Activated CD8-positive, alpha-beta memory T cell treated with anti-CD3 and anti-CD28 coated beads, Interleukin-2, amount 50 U/mL, for 48 hours (primary cell): ENCODE measurements around the gene NTN1.

ENCODE experiments used
- DNase-seq: peaks from one replicate; pipeline ENCODE4 v3.0.0-alpha.2; 2020

The NTN1 gene

DNA sequence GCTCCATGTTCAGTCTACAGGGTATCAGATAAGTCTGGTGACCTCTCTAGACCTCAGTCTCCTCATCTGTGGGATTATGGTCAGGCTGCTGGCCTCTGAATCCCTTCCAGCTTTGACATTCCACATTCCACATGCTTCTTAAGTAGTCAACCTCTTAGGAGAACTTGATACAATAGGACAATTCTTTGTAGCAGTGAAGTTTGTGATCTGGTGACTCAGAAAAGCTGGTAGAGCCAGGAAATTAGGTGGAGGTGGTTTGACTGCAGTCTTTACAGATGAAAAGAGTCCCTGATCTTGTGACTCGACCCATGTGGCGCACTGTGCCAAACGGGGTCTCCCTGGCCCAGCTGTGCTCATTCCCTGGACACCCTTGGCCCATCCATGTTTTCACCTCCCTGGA lies 147.8 kb downstream of the NTN1 start:
- no peak for DNase-seq

- DNase-seq, result no peak
Observed at GRCh38 chr17:9170336-9170735, 149.0 kb downstream of the NTN1 start.

DNA sequence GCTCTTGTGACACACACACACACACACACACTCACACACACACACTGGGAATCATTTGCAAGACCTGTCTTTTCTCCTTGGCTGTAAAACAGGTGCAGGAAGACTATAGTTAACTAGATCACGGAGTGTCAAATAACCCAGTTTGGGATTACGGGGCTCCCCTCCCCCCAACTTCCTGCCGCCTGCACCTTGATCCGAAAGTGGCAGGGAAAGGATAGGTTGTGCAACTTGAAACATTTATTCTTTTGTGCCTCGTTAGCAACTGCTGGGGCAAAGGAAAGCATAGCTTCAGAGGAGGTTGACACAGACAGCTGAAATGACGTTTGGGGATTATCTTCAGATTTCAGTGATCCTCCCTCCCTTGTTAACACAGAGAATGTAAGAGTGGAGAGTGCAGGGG lies 149.5 kb downstream of the NTN1 start:
- no peak for DNase-seq

DNA sequence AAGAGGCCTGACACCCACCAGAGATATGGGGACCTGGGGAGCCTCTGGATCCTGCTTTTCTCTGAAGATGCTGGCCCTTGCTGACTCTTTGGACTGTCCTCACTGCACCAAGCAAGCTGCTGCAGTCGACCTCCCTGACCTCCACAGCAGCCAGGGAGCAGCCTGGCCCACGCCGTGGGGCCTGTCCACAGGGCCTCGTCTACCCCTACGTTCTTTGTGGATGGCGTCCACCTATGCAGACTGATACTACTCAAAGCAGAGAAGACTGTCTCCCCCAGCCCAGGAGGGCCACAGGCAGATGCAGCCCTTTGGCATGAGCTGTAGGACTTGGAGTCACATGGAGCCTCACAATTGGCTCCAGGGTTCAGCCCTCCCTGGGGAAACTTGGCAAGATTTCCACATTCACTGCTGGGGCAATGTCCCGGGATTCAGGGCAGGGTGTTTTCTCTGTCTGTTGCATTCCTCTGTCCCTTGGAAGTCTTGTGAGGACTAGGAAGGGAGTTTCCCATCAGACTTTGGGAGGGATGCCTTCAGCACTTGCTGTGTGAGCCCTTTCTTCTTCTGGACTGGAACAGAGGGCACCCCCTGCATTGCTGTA lies 152.2 kb downstream of the NTN1 start:
- DNase-seq, result no peak

DNA sequence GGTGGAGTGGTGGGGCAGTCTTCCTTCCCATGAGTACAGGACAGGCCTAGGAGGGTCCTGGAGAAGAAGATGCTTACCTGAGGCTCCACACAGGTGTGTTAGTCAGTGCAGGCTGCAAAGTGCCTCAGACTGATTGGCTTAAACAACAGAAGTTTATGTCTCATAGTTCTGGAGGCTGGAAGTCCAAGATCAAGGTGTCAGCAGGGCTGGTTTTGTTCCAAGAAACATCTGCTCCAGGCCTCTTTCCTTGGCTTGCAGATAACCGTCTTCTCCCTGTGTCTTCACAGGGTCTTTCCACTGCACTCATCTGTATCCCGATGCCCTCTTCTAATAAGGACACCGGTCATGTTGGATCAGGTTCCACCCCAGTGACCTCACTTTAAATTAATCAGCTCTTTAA lies 153.0 kb downstream of the NTN1 start:
- DNase-seq, result no peak

- DNase-seq, result no peak
Observed at GRCh38 chr17:9174779-9175574, 153.7 kb downstream of the NTN1 start.

DNA sequence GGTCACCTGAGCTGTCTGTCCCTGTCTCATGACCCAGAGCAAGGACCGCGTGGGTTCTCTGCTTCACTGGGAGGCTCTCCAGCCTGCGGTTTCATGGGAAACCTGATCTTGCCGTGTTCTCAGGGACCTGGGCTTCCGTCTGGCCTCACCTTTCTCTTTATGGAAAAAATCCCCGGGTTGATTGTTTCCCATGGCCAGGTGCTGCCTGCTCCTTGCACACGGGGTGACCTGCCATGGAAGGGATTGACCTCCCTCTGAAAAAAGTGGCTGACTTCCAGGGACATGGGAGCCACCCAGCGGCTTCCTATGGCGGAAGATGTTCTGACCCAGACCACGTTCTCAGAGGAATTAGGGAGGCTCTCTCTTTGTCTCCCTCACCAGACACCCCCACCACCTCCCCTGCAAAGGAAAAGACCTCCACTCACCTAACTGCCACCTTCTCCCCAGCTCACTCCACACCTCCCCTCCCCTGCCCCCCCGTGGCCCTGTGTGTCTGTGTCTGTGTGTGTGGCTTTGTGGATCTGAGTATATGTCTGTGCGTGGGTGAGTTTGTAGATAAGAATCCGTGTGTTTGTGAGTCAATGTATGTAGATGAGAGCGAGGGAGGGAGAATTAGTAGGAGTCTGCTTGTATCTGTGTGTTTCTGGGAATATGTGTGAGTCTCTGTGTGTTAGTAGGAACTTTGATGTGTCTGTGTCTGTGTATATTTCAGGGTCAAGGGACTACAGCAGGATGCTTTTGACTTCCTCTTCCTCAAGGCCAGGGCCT lies 154.6 kb downstream of the NTN1 start:
- DNase-seq, result no peak

- no peak for DNase-seq
Observed at GRCh38 chr17:9177212-9177611, 155.9 kb downstream of the NTN1 start.

GRCh38 chr17:9178319-9178718 lies 157.0 kb downstream of the NTN1 start:
- DNase-seq, result no peak

DNA sequence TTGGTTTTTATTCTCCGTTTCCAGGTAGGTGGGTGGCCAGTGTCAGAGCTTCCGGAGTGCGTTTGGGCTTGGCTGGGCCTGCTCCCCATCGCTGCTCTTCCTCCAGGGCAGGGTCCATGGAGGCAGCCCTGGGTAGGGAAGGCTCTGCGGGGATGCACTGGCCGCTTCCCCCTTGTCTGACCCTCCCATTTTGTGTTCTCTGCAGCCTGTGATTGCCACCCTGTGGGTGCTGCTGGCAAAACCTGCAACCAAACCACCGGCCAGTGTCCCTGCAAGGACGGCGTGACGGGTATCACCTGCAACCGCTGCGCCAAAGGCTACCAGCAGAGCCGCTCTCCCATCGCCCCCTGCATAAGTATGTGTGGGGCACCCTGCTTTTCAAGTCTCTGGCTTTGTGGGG lies 158.3 kb downstream of the NTN1 start:
- no peak for DNase-seq

DNA sequence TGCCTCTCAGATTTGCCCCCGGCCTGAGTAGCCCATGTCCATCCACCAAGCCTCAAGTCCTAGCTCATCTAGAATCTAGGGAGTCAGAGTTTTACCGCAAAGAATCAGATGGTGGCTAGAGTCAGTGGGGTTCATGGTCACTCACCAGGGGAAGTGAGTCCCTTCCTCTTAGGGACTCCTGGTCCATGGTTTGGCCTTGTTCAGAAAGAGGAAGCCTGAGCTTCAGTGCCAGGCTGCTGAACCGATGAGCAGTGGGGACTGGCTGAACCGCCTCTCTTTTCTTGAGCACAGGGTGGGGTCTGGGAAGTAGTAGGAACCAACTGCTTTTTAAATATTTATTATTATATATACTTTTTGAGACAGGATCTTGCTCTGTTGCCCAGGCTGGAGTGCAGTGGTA lies 160.3 kb downstream of the NTN1 start:
- DNase-seq, result no peak

DNA sequence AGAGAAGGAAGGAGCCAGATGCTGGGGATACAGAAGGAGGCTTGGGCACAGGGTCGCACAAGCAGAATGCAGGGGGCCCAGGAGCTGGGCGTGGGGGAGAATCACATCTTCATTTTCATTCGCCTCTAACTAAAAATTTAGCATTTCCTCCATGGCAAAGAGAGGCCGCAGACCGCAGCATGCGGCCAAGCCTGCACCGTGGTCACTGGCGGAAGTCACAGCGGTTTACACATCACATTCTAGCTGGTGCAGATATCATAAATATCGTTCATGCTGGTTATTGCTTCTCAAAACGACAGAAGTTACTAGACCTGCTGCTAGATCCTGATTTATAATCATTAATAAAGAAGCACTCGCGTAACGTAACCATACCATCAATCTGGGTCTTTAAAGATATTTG lies 162.0 kb downstream of the NTN1 start:
- no peak for DNase-seq

GRCh38 chr17:9185142-9185541 lies 163.8 kb downstream of the NTN1 start:
- DNase-seq, result no peak

- no peak for DNase-seq
Observed at GRCh38 chr17:9185688-9186284, 164.5 kb downstream of the NTN1 start.

- no peak for DNase-seq
Observed at GRCh38 chr17:9187828-9188227, 166.5 kb downstream of the NTN1 start.

- DNase-seq, result no peak
Observed at GRCh38 chr17:9188367-9188766, 167.1 kb downstream of the NTN1 start.

- no peak for DNase-seq
Observed at GRCh38 chr17:9189870-9190269, 168.6 kb downstream of the NTN1 start.

GRCh38 chr17:9192010-9192409 lies 170.7 kb downstream of the NTN1 start:
- DNase-seq, result no peak

GRCh38 chr17:9195411-9195810 lies 174.1 kb downstream of the NTN1 start:
- no peak for DNase-seq

GRCh38 chr17:9195961-9196670 lies 174.8 kb downstream of the NTN1 start:
- no peak for DNase-seq

DNA sequence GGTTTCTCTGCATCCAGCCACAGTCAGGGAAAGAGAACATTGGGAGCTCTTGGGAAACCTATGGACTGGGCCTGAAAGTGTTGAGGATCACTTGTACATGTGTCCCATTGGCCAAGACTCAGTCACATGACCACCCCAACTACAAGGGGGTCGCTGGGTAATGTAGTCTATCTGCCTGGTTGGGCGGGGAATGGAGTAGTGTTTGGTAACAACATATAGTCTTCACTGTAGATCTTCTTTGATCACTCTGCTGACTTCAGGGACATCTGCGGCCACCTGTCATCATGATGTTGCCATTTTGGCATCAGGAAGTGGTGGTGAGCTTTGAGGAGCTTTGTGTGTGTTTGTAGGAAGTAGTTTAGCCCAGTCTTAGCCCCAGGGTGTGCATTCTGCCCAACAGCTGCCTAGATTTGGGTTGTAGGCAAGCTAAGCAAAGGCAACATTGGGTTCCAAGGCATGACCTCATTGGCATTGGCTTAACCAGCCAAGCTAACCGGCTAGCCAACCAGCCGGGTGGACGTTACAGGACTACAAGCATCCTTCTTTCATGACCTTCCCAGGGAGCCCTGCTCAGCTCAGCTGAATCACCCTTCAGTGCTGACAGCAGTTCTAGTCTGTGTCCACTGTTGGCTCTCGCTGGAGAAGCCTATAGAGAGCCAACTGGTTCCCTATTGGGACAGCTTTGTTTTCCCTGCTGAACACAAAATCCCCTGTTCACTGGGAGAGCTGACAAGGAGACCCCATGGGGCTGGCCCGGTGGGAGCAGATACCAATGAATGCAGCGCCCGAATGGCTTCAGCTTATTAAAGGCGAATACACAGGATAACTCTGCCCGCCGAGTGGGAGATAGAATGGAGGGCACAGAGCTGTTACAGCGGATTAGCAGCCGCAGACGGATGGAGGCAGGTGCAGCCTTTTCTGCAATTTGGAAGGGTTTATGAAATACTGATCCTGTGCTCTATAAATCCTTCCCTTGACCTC lies 178.6 kb downstream of the NTN1 start:
- no peak for DNase-seq
